NCI-H82 treated with DMSO at 0.1 percent for 48 hours (cell line): ENCODE measurements around the gene CHRNB2.
"Not testable (repeated sequence)": the region's sequence is repeated elsewhere in the genome, so short reads cannot be mapped to it uniquely, and the experiment has no call there.

ENCODE experiments used
- DNase-seq: peaks from one replicate; lab custom pipeline; 2025; ENCODE audit not compliant: unreplicated experiment; lab: John Stamatoyannopoulos, UW

The CHRNB2 gene, protein sequence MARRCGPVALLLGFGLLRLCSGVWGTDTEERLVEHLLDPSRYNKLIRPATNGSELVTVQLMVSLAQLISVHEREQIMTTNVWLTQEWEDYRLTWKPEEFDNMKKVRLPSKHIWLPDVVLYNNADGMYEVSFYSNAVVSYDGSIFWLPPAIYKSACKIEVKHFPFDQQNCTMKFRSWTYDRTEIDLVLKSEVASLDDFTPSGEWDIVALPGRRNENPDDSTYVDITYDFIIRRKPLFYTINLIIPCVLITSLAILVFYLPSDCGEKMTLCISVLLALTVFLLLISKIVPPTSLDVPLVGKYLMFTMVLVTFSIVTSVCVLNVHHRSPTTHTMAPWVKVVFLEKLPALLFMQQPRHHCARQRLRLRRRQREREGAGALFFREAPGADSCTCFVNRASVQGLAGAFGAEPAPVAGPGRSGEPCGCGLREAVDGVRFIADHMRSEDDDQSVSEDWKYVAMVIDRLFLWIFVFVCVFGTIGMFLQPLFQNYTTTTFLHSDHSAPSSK

DNA sequence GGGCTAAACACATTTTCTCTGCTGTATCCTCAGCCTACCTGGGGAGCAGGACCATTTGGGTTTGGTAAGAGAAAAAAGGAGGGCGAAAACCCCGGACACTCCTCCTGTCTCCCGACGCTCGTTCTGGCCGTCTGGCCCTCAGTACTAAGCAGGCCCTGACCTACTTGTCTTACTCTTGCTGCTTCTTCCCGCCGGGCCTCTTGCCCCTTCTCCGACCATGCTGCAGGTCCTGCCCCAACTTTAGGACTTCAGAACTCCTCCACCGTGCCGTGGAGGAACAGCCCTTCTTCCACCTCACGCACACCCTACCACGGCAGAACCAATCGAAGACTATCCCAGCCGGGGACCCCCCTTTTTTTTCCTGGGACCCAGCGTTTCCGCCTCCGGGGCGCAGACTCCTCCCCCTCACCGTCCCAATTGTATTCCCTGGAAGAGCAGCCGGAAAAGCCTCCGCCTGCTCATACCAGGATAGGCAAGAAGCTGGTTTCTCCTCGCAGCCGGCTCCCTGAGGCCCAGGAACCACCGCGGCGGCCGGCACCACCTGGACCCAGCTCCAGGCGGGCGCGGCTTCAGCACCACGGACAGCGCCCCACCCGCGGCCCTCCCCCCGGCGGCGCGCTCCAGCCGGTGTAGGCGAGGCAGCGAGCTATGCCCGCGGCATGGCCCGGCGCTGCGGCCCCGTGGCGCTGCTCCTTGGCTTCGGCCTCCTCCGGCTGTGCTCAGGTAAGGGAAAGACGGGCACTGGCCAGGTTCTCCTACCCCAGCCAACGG is at the start of gene CHRNB2:
Gene CHRNB2, plus strand, starts transcription at position 393 of the 771 bp plus-strand sequence. Its CDS starts 267 bp downstream, at position 660.
- peak; percentile 46 for DNase-seq

DNA sequence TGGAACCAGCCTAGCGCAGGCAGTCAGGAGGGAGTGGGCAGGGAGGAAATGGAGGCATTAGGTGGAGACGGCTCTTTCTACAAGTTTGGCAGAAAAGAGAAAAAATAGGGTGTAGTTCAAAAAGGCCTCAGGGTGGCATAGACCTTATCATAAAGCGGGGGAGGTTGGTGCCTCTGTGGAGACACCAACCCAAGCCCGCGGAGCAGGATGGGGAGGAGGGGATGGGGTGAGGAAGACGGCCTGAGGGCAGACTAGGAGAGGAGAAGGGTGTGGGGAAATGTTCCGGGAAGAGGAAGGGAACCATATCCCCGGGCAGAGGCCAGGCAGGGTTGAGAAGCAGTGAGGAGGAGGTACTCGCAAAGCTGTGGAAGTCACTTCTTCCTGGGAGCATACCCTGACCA is 48.0 kb upstream of the CHRNB2 start:
- no peak for DNase-seq

DNA sequence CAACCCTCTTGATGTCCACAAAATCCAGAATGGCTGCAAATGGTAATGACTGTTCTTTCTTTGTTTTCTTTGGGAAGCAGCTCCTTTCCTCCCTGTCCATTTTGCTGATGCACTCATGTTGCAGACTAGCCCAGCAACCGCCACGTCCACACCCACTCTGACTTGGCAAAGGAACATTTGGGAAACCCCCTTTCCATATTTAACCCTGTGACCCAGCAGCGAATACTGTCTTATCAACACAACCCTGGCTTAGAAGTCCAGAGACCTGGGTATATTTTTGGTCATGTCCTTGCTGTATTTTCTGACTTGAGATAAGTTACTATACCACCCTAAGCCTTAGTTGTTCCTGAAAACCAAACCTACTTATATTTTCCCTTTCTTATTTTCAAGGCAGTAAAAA is 47.2 kb upstream of the CHRNB2 start:
- DNase-seq, result no peak

DNA sequence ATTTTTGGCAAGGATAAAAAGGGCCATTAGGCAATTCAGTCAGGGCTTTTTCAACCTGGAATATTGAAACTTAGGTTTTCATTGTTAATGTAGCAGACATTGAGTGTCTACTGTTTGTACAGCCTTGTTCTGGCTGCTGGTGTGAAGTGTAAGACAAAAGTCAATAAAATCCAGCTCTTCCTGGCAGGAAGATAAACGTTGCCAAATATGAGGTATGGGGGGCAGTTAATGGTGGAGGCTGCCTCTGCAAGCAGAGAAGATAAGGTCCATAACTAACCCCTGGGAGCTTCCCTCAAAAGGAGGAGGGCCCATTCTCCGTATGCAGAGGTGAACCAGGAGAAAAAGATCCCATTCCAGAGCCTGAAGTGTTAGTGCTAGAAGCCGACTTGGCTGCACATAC is 45.9 kb upstream of the CHRNB2 start:
- no peak for DNase-seq

DNA sequence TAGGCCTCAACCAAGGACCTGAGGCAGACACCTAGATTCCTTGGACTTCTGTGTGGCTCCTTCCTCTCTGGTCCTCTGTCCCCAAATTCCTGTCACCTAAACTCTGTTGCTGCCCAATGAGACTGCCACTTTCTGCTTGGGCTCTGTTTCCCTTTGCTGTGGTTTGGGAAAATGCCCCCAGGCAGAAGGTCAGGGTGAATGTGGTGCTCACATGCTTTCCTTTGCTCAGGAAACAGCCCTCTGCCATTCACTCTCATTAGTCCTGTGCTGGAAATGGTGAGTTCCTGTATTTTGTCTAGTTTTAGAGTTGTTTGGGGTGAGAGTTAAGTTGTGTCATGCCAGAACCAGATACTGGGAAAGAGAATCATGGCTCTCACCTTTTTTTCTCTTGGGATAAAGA is 42.7 kb upstream of the CHRNB2 start:
- DNase-seq, result no peak

DNA sequence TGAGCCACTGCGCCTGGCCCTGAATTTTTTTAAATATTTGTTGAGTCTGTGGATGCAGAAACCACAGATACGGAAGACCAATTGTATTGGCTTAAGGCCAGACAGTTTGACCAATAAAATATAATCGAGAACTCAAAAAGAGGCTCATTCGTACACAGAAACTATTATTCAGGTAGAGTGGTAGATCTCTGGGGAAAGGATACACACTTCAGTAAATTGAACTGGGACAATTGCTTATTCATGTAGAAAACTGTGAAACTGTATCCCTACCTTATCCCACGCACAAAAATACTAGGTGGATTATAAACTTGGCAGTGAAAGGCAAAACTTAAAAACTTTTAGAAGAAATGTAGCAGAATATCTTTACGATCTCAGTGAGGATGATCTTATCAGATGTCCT is 40.4 kb upstream of the CHRNB2 start:
- DNase-seq, result no peak

DNA sequence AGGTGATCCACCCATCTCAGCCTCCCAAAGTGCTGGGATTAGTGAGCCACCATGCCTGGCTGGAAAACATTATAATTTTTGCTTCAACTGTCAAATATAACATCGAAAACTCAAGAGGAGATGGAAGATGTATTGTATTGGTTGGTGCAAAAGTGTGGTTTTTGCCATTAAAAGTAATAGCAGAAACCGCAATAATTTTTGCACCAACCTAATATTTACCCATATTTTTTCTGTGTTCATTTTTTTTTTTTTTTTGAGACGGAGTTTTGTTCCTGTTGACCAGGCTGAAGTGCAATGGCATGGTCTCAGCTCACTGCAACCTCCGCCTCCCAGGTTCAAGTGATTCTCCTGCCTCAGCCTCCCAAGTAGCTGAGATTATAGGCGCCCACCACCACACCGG is 38.3 kb upstream of the CHRNB2 start:
- DNase-seq, result no peak

DNA sequence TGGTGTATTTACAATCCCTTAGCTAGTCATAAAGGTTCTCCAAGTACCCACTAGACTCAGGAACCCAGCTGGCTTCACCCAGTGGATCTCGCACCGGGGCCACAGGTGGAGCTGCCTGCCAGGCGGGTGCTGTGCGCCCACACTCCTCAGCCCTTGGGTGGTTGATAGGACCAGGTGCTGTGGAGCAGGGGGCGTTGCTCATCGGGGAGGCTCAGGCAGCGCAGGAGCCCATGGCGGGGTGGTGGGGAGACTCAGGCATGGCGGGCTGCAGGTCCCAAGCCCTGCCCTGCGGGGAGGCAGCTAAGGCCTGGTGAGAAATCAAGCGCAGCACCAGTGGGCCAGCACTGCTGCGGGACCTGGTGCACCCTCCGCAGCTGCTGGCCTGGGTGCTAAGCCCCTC is 35.6 kb upstream of the CHRNB2 start:
- DNase-seq, result not testable (repeated sequence)

DNA sequence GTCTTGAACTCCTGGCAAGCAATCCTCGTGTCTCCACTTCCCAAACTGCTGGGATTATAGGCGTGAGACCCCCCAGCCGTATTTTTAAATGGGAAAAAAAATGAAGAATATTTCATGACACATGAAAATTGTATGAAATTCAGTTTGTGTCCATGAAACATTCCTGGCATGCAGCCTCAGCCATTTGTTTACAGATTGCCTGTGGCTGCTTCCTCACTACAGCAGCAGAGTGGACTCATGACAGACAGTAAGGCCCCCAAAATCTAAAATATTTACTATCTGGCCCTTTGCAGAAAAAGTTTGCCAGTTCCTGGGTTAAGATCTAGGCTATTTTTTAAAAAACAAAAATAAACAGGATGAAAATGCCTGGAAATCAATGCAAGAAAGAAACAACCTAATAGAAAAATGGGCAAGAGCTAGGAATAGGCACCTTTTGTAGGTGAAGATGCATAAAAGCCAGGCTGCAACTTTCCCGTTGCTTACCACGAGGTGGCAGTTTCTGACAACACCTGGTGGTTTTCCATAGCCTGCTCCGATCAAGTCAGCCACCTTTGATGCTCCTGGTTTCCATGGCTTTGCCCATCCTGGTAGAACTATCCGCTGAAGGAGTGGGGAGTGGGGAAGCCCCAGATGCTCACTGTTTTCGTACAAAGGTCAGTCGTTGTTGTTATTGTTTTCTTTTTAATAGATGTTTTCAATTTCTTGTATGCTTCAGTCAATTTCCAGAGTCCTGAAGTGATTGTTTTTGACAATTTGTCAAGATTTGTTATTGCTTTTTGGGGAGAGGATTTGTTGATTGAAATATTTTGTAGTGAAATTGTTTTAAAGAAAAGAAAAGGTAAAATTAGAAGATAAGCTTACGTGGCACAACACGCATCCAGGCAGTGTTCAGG is 33.4 kb upstream of the CHRNB2 start:
- DNase-seq, result peak; percentile 25

DNA sequence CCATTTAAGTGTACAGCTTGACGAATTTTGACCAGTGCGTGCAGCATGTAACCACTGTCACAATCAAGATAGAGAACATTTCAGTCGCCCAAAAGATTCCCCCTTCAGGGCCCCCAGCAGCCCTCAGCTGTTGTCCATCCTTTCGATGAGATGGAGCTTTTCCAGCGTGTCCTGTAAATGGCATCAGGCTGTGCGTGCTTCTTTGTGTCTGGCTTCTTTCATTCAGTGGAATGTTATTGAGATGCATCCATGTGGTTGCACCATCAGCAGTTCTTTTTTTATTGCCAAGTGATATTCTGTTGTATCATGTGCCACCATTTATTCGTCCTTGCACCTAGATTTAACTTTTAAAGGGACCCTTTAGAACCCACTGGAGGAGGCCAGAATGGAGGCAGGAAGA is 31.0 kb upstream of the CHRNB2 start:
- DNase-seq, result no peak

DNA sequence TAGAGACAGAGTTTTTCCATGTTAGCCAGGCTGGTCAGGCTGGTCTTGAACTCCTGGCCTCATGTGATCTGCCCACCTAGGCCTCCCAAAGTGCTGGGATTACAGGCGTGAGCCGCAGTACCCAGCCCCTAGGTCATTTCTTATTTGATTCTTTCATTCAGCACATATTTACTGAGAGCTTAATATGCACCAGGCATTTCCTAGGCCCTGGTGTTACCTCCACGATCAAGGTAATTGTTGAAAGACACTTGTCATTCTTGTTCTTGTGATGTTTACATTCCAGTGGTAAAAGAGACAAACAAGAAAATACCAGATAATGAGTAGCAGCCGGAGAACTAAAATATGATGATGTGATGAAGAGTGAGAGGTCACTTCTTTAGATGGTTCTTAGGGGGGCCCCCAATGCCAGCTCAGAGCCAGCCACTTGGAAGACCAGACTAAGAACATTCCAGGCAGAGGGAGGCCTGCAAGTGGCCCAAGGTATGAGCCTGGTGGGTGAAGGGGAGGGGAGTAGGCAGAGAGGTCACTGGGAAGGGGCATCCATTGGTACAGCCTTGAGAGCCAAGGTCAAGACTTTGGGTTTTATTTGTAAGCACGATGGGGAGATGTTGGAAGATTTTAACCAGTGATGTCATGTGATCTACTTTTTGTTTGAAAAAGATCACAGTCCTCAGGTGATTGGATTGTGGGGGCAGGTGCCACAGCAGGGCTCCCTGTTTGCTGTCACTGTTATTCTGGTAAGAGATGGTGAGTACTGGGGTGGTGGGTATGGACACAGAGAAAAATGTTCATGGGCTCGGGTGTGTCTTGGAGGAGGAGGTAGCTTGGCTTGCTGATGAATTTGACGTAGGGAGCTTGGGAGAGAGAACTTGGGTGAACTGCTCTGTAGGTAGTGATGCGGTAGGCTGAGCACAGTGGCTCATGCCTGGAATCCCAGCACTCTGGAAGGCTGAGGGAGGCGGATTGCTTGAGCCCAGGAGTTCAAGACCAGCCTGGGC is 27.8 kb upstream of the CHRNB2 start:
- no peak for DNase-seq

DNA sequence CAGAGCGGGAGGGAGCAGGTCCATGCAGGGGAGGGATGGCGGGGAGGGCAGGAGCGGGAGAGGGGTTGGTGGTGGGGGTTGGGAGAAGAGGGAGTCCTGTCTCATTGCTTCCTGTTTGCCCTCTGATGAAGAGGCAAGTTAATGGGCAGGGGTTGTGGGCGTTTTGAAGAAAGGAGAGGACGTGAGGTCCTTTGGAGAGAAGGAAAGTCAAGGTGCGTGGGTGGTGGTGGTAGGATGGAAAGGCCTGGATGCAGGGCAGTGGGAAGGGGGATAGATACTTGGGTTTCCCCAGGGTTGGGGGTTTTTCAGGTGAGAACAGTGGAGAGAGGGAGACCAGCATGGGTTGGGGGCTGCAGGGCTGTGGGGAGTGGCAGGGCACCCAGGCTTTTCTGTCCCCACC is 26.3 kb upstream of the CHRNB2 start:
- no peak for DNase-seq

DNA sequence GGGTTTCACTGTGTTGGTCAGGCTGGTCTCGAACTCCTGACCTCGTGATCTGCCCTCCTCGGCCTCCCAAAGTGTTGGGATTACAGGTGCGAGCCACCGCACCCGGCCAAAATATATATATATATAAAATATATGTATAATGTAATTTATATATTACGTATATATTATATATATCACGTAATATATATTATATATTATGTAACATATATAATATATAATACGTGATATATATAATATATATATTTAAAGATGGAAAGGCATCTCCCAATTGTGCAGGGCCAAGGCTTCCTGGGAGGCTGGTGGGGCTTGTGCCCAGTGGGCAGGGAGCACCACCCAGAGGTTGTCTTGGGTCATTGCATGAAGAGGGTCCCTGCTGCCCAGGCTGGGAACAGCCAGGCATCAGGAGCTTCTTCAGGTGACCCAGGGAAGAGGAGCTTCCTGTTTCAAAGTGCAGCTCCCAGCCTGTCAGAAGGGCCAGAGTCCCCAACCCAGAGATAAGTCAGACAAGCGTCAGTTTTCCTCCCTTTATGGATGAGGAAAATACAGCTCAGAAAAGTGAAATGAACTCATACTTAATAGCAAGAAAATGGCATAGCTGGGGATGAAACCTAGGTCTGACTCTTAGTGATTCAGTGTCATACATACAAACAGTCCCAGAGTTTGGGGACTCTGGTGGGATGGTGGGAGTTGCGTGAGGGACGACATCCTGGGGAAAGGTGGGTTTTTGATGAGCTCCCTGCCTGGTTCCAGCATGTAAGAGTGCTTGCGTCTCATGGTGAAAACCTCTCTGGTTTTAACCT is 21.1 kb upstream of the CHRNB2 start:
- DNase-seq, result peak; percentile 27

DNA sequence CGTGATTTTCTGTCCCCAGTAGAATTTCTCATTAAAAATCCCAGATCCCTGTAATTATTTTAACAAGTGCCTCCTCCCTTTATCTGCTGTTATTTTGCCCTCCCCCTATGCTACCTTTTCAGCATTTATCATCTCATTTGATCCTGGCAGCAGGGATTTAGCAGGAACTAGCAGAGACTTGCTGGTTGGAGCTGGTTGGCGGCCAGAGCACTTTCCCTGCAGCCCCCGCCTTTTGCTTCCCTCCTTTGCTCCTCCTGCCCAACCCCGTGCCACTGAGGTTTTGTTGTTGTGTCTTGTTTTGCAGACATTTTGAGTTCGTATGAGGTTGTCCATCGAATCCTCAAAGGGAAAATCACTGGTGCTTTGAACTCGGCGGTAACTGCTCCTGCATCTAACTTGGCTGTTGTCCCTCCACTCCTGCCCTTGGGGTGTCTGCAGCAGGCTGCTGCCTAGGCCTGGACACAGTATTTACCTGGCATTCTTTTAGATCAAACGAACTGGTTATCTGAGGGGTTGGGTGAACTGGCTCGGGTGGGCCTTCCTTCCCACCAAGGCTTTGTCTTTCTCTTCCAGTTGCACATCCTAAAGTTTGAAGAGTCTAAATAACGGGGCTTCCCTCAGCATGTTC is 20.4 kb upstream of the CHRNB2 start:
- DNase-seq, result no peak

DNA sequence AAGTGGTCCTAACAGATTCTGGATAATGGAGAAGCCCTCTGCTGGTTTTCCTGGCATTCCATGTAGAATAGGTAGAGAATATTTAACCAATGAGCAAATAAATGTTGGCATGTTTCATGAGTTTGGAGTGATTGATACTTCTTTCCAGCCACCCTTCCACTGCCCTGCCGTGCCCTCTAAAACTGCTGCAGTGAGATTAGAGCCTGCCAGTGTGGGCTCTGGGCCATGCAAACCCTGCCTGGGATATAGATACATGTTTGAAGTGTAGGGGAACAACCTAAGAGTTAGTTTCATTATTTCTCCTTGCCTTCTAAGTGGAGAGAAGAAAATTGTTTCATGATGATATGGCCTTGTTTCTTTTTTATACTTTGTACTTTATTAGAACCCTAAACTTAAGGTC is 19.6 kb upstream of the CHRNB2 start:
- DNase-seq, result no peak

DNA sequence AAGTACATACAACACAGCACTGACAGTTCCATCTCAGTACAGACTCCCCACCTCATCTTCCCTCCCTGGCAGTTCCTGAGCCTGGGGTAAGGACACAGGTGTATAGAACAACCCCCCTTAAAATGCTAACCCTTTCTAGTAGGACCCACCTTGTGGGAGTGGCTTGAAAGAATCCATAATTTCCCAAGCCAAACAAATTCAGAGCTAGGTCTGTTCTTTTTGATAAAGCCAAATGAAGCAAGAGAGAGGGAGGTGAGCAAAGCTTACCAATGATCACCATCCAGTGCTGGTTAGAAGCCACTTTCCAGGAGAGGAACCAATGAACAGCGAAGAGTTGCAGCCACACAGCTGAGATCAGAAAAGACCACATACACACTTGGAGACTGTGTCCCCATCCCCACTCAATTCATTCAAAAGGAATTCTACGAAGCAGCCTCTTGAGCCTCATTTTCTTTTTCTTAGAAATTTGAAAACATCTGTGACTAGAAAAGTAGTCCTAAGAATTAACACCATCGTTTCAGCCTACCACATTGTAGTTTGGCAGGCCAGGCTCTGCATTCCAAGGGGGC is 18.3 kb upstream of the CHRNB2 start:
- DNase-seq, result no peak

DNA sequence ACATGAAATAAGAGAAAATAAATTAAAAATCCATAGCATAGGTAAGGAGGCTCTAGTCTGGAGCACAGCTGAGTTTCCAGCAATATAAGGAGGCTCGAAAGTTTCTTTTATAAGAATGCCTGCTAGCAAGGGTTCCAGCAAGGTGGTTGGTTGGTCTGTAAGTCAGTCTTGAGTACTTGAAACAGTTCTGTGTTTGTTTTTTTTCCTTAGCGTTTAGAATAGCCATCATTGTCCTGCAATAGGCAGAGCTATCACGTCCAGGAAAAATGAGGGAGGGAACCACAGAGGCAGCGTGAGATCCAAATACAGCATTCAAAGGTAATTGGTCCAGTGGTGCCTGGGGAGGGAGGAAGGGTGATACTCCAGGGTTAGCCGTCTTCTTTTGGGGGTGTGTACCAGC is 17.5 kb upstream of the CHRNB2 start:
- no peak for DNase-seq

DNA sequence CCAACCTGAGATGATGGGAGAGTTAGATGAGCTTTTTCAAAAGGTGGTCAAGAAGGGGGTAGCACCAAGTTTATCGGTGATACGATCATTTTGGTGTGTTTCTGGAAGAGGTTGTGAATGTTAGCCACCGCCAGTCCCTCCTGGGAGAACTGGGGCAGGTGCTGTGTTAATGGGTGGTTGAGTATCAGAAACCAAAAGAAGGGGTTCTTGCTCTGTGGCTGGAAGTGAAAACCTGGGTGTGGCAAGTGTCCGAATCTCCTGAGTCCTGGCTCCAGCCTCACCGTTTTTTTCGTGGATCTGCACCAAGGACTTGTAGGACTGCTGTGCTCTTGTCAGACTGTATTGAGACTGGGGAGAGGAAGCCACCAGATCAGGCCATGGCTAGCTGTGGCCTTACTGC is 16.9 kb upstream of the CHRNB2 start:
- DNase-seq, result no peak
